Iris pigment epithelial cell (primary cell): ENCODE results near the gene FHL3.

ENCODE experiments used
- DNase-seq: peaks from one replicate; pipeline ENCODE4 v3.0.0-alpha.2; 2011; ENCODE audit warnings: low read depth

Gene FHL3

DNA sequence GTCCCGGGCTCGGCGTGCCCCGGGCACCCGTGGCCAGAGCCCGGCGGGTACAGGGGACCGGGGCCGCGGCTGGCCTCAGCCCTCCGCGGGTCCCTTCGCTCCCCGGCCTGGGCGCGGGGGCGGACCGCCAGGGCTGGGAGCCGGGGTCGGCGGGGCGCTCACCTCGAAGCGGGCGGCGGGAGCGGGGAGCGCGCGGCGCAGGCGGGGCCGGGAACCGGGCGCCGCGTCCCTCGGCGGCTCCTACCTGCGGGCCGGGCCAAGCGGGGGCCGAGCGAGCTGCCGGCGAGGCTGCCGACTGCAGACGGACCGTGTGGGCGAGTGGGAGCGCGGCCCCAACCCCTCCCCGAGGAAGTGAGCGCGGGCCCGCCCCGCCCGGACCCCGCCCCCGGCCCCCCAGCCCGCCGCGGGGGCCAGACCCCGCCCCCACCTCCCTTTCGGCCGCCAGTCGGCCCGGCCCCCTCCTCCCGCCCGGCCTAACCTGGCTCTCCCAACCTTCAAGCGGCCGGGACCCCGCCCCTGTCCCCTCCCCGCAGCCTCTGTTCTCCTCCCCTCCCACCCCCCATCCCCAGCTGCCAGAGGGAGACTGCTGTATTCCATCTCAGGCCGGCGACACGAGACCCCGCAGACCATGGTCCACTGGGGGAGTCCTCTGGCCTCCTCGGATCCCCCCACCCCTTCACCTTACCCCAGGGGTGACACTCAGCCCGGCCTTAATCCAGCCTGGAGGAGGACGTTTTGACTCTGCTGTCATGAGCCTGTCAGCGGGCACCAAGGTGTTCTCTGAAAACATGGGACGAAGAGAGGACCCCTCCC is at the start of gene FHL3:
Gene FHL3, minus strand, starts transcription at position 320 of the 813 bp plus-strand sequence. CDS start 6,102 bp downstream, outside the sequence.
- peak; percentile 48 for DNase-seq

DNA sequence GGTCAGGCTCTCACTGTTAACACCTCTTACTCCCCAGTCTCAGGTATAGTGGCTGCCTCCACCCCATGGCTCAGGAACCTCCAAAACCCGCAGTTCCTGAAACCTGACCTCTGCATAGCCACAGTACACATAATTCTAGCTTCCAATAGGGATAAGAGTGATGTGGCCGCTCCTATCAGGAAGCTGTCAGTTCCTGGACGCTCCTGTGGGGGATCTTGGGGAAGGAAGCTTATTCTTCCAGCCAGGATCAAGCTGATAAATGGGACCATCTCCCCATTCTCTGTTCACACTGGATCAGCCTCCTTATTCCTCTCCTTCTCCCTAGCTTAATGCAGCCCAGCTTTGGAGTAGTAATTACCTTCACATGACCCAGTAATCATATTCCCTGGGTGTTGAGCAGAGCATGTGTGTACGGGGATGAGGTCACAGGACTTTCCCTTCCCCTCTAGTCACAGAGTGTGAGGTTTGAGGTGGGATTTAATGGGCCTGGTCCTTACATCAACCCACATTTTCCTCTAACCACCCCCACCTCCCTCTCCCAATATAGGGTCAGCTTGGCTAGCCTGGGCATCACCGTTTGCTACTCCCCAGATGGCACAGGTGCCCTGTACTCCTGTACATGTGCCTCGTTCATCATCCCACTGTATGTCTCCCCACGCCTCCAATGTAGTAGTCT is 48.2 kb upstream of the FHL3 start:
- DNase-seq: no peak

DNA sequence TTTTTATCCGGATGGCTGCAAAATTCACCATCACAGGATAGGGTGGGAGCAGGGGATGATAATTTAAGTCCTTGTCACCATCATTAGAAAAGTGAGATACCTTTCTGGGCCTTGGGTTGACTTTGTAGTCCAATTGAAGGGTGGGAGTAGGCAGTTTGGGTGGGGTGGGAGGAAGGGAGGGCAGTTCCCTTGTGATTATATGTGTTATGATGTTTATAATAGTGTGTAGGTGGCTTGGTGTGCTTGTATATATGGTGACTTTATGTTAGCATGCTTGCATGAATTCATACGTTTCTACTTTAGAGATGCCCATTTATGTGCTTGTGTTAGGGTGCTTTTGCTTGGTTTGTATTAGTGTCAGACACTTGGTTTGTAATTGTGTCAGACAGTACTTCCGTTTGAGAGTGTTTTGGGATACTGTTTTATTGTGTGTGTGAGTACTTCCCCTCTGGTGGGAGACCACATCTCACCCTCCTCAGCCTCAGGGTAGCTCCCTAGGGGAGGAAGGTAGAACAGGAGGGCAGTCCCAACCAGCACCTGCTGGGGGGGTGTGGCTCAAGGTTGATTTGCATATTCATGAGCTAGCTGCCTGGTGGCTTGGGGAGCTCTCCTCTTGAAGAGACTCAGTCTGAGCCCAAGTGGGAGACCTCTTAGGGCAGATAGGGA is 47.6 kb upstream of the FHL3 start:
- DNase-seq: no peak

- DNase-seq: no peak
These were observed 45.8 kb upstream of the FHL3 start for GRCh38 chr1:38051079-38051543.

- DNase-seq: no peak
These were observed 45.2 kb upstream of the FHL3 start for GRCh38 chr1:38050397-38051078.

- peak; percentile 54 for DNase-seq
These were observed 42.4 kb upstream of the FHL3 start for GRCh38 chr1:38047603-38048141.

- DNase-seq: peak; percentile 85
These were observed 41.7 kb upstream of the FHL3 start for GRCh38 chr1:38046884-38047602.

- DNase-seq: no peak
These were observed 41.1 kb upstream of the FHL3 start, which contains the start of gene POU3F1 for GRCh38 chr1:38046333-38046883. TSS of gene POU3F1 (minus strand) at chr1:38046793. CDS start at chr1:38046743, 50 bp downstream.

GRCh38 chr1:38045401-38046332 is 40.4 kb upstream of the FHL3 start:
- DNase-seq: peak; percentile 26

- no peak for DNase-seq
These were observed 39.2 kb upstream of the FHL3 start for GRCh38 chr1:38044221-38045215.

DNA sequence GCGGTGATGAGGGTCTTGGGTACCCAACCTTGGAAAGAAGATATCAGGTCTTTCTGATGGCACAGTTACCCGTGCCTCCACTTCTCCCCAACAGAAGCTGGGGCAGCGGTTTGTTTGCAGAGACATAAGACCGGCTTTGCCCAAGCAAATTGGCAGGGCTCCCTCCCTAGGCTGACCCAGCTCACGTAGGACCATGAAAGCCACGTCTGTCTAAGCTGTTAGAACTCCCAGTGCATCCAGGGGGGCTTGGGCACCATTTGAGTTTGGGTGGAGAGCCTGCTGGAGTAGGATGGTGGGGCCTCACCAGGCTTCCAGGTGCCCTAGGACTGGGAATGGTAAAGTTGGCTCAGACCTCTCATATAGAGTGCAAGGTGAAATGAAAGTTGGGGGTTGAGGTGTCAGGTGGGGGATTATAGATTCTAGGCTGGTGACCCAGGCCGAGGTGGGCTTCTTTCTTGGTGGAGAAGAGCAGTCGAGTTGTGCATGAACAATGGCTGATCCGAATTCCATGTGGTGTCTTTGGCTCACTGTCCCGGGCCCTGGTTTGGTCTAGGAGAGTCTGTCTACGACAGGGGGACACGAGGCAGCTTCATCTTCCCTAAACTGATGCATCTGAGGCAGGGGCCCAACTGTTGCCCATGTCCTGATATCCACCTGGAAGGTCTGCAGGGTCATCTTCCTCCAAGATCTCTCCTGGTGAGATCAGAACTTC is 37.9 kb upstream of the FHL3 start:
- no peak for DNase-seq

DNA sequence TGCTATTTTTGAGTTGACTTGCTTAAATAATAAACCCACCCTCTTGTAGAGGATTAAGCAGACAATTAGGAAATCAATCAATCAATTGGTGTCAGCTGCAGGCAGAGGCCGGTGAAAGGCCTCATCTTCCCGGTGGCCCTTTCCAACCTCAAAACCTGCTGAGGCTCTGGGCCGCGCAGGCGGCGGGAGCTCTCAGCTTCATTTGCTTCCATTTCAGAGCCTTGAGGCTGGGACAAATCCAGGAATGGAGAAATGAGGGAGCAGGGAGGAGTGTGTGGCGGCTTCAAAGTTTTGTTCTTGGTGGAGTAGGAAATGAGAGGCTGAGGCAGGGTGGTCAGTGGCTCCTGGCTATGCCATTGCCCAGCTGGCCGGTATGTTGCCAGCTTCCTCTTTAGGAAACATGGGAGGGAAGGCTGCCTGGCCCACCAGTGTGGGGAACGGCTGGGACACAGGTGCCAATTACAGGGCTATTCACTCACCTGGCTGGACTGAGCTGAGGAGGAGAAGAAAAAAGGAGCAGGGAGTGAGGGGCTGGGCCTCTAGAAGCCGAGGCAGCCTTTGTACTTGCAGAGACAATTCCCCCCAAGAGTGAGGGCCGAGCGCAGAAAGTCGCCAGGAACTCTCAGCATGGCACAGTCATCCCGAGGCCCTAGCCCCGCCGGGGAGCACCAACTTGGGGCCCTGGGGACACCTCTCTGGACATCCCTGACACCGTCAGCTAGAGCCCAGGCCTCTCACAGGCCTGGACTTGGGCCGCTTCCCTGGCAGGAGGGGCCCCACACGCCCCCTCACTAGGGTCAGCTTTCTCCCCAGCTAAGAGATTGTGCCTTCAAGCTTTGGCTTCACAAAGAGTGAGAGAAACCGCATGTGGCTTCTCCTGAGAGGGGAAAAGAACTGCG is 36.9 kb upstream of the FHL3 start:
- no peak for DNase-seq

GRCh38 chr1:38039331-38040088 is 34.2 kb upstream of the FHL3 start:
- no peak for DNase-seq

- DNase-seq: peak; percentile 63
These were observed 33.5 kb upstream of the FHL3 start for GRCh38 chr1:38038861-38039260.

- no peak for DNase-seq
These were observed 32.1 kb upstream of the FHL3 start for GRCh38 chr1:38037221-38037939.
